ENCODE data around the gene SYNJ1.

The SYNJ1 gene

GRCh38 chr21:32585042-32585710 is 142.6 kb downstream of the SYNJ1 start, which contains the start of gene TCP10L:
Gene TCP10L, minus strand, starts transcription at chr21:32585523. Its CDS starts 1,219 bp downstream, at chr21:32584304.
- DNase-seq (ENCODE audit: insufficient read length, low spot score) (no peak), FAIRE-seq (no peak)
- TF ChIP-seq, protein P1, sequence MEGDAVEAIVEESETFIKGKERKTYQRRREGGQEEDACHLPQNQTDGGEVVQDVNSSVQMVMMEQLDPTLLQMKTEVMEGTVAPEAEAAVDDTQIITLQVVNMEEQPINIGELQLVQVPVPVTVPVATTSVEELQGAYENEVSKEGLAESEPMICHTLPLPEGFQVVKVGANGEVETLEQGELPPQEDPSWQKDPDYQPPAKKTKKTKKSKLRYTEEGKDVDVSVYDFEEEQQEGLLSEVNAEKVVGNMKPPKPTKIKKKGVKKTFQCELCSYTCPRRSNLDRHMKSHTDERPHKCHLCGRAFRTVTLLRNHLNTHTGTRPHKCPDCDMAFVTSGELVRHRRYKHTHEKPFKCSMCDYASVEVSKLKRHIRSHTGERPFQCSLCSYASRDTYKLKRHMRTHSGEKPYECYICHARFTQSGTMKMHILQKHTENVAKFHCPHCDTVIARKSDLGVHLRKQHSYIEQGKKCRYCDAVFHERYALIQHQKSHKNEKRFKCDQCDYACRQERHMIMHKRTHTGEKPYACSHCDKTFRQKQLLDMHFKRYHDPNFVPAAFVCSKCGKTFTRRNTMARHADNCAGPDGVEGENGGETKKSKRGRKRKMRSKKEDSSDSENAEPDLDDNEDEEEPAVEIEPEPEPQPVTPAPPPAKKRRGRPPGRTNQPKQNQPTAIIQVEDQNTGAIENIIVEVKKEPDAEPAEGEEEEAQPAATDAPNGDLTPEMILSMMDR (IDR thresholded peaks at IDR 0.05; ENCODE audit: insufficient read depth, missing control alignments) = no peak

DNA sequence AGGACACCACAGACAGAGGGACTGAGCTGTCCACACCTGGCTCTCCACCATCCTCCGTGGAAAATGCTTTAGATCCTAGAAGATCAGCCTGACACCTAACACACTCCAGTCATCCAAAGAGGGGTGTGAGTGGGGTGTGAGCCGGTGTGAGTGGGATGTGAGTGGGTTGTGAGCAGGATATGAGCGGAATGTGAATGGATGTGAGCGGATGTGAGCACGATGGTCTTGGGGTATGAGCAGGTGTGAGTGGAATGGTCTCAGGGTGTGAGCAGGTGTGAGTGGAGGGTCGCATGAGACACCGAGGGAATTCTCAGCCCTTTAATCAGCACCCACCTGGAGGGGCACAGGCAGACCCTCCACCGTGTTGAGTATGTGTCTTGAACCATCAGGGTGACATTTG is 143.3 kb downstream of the SYNJ1 start:
- no peak for FAIRE-seq
- no peak for DNase-seq (ENCODE audit: insufficient read length, low spot score)
- TF ChIP-seq, protein P1 (IDR thresholded peaks at IDR 0.05; ENCODE audit: insufficient read depth, missing control alignments) = no peak

- DNase-seq (ENCODE audit: insufficient read length, low spot score) (no peak), FAIRE-seq (no peak)
- TF ChIP-seq, protein P1 (IDR thresholded peaks at IDR 0.05; ENCODE audit: insufficient read depth, missing control alignments) = no peak
Measured at GRCh38 chr21:32581732-32582131, 146.1 kb downstream of the SYNJ1 start.

DNA sequence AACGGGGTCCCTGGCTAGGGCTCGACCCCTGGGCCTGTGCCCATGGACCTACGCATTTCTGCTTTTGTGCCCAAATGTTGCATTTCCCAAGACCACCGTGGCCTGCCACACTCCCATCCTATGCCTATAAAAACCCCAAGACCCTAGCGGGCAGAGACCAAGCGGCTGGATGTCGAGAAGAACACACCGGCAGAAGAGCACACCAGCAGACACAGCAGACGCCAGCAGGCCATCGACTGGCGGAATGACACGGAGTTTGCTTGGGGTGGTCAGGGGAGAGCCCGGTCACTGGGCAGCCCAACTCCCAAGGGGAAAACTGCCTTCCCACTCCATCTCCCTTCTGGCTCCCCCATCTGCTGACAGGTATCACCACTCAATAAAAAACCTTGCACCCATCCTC is 146.9 kb downstream of the SYNJ1 start:
- DNase-seq (ENCODE audit: insufficient read length, low spot score) = no peak
- no peak for FAIRE-seq
- TF ChIP-seq, protein P1 (IDR thresholded peaks at IDR 0.05; ENCODE audit: insufficient read depth, missing control alignments) = no peak
